HEK293T (cell line): ENCODE measurements around the gene CTTNBP2.

ENCODE experiments used
- ARNT ChIP-seq: fragments of 450-650 bp; IDR thresholded peaks from 2 replicates; pipeline ENCODE4 v1.6.1; 2017; ENCODE audit warnings: mild to moderate bottlenecking
- BHLHE40 ChIP-seq: fragments of 450-650 bp; IDR thresholded peaks from 2 replicates; pipeline ENCODE4 v1.6.1; 2016; ENCODE audit warnings: mild to moderate bottlenecking, moderate library complexity, borderline replicate concordance
- LEF1 ChIP-seq: fragments of 450-650 bp; IDR thresholded peaks from 2 replicates; pipeline ENCODE4 v1.6.1; 2017; ENCODE audit warnings: mild to moderate bottlenecking, borderline replicate concordance

DNA sequence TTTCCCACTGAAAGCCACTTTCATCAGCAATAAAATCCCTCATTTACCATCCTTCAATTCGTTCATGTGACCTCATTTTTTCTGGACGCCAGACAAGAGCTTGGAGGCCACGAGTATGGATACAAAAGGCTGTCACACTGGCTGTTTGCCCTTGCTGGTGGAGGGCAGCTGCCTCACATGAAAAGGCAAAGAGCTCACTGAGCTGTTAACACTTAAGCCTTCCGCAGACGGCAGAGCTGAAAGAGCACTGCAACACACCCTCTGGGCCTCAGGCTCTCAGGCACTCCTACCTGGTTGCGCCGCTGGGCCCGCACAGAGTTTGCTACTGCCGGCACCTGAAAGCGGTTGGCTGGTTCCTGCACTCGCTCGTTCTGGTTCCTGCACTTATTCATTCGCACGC is 199.9 kb downstream of the CTTNBP2 start:
- TF ChIP-seq ARNT (no peak), LEF1 (no peak), BHLHE40 (no peak)
